ENCODE results near the gene ITGA3. TPM values are rescaled to one million over a fixed set of nuclear protein-coding genes. Genes with fewer than 3 reads are reported as not detected.

The ITGA3 gene
- total RNA-seq, 1 donor from 2014 or later, result 13.2 TPM

GRCh38 chr17:50063561-50064252 lies 7.8 kb downstream of the ITGA3 start:
- H3K9me3 Mint-ChIP-seq (ENCODE audit: unreplicated experiment), result peaks cover 3% of the 10 kb centered on the region
- DNase-seq, result no peak
- peaks cover 4% of the 10 kb centered on the region for H3K4me1 Mint-ChIP-seq (ENCODE audit: low read depth, unreplicated experiment)
- TF ChIP-seq CTCF (IDR thresholded peaks at IDR 0.05; ENCODE audit: partially characterized antibody, unreplicated experiment), result no peak
- no peak overlapping the region for H3K4me3 Mint-ChIP-seq (ENCODE audit: unreplicated experiment)
- H3K36me3 Mint-ChIP-seq (ENCODE audit: unreplicated experiment), result no peaks in the 10 kb centered on the region
- H3K27ac Mint-ChIP-seq (ENCODE audit: unreplicated experiment), result no peak overlapping the region
- H3K27me3 Mint-ChIP-seq (ENCODE audit: unreplicated experiment), result peaks cover 4% of the 10 kb centered on the region

- peaks cover 4% of the 10 kb centered on the region for H3K4me1 Mint-ChIP-seq (ENCODE audit: low read depth, unreplicated experiment)
- TF ChIP-seq CTCF (IDR thresholded peaks at IDR 0.05; ENCODE audit: partially characterized antibody, unreplicated experiment), result no peak
Measured at GRCh38 chr17:50064253-50065001, 8.5 kb downstream of the ITGA3 start.

GRCh38 chr17:50065056-50065455 lies 9.1 kb downstream of the ITGA3 start:
- Mint-ChIP-seq H3K4me1 (ENCODE audit: low read depth, unreplicated experiment) (peaks cover 2% of the 10 kb centered on the region), H3K9me3 (ENCODE audit: unreplicated experiment) (peaks cover 2% of the 10 kb centered on the region), H3K36me3 (ENCODE audit: unreplicated experiment) (no peaks in the 10 kb centered on the region), H3K4me3 (ENCODE audit: unreplicated experiment) (no peak overlapping the region), H3K27ac (ENCODE audit: unreplicated experiment) (no peak overlapping the region), H3K27me3 (ENCODE audit: unreplicated experiment) (peaks cover 2% of the 10 kb centered on the region)
- no peak for TF ChIP-seq CTCF (IDR thresholded peaks at IDR 0.05; ENCODE audit: partially characterized antibody, unreplicated experiment)
- no peak for DNase-seq

More at GRCh38 chr17:50064253-50065001, 8.5 kb downstream of the ITGA3 start:
- Mint-ChIP-seq H3K27me3 (ENCODE audit: unreplicated experiment) (peaks cover 4% of the 10 kb centered on the region), H3K4me3 (ENCODE audit: unreplicated experiment) (no peak overlapping the region), H3K9me3 (ENCODE audit: unreplicated experiment) (peaks cover 3% of the 10 kb centered on the region), H3K36me3 (ENCODE audit: unreplicated experiment) (no peaks in the 10 kb centered on the region), H3K27ac (ENCODE audit: unreplicated experiment) (no peak overlapping the region)
- DNase-seq, result no peak

- no peak for TF ChIP-seq CTCF (IDR thresholded peaks at IDR 0.05; ENCODE audit: partially characterized antibody, unreplicated experiment)
- Mint-ChIP-seq H3K4me3 (ENCODE audit: unreplicated experiment) (no peak overlapping the region), H3K4me1 (ENCODE audit: low read depth, unreplicated experiment) (peaks cover 2% of the 10 kb centered on the region), H3K9me3 (ENCODE audit: unreplicated experiment) (peaks cover 4% of the 10 kb centered on the region), H3K27me3 (ENCODE audit: unreplicated experiment) (peaks cover 4% of the 10 kb centered on the region), H3K27ac (ENCODE audit: unreplicated experiment) (no peak overlapping the region), H3K36me3 (ENCODE audit: unreplicated experiment) (no peaks in the 10 kb centered on the region)
- no peak for DNase-seq
Measured at GRCh38 chr17:50066995-50067394, 11.1 kb downstream of the ITGA3 start.

GRCh38 chr17:50067996-50068395 lies 12.1 kb downstream of the ITGA3 start:
- peaks cover 2% of the 10 kb centered on the region for H3K4me1 Mint-ChIP-seq (ENCODE audit: low read depth, unreplicated experiment)
- peaks cover 4% of the 10 kb centered on the region for H3K9me3 Mint-ChIP-seq (ENCODE audit: unreplicated experiment)
- no peak overlapping the region for H3K4me3 Mint-ChIP-seq (ENCODE audit: unreplicated experiment)
- H3K27me3 Mint-ChIP-seq (ENCODE audit: unreplicated experiment), result peaks cover 5% of the 10 kb centered on the region
- no peak for DNase-seq
- H3K36me3 Mint-ChIP-seq (ENCODE audit: unreplicated experiment), result no peaks in the 10 kb centered on the region
- TF ChIP-seq CTCF (IDR thresholded peaks at IDR 0.05; ENCODE audit: partially characterized antibody, unreplicated experiment), result no peak
- H3K27ac Mint-ChIP-seq (ENCODE audit: unreplicated experiment), result no peak overlapping the region
